COLO668 (cell line): ENCODE results near the gene BCL2.

Experiments used
- DNase-seq: peaks from one replicate; lab custom pipeline; 2025; ENCODE audit not compliant: unreplicated experiment; lab: John Stamatoyannopoulos, UW

Gene BCL2

DNA sequence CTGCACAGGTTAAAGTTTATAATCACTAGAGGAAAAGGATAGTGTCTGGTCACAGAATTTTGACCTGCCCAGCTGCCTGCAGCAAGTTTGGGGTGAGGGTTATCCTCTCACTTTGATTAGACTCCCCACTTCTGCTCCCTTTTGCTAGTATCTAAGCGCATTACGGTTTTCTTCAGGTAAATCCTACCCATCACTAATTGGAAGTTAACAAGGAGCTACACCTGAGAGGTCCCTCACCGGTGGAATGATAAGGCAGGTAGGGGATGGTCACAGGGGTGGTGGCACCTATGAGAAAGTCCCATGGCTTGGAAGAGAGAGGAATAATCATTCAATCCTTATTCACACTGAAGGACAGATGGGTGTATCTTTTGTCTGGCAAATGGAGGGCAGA, 7.6 kb downstream of the BCL2 start:
- no peak for DNase-seq

DNA sequence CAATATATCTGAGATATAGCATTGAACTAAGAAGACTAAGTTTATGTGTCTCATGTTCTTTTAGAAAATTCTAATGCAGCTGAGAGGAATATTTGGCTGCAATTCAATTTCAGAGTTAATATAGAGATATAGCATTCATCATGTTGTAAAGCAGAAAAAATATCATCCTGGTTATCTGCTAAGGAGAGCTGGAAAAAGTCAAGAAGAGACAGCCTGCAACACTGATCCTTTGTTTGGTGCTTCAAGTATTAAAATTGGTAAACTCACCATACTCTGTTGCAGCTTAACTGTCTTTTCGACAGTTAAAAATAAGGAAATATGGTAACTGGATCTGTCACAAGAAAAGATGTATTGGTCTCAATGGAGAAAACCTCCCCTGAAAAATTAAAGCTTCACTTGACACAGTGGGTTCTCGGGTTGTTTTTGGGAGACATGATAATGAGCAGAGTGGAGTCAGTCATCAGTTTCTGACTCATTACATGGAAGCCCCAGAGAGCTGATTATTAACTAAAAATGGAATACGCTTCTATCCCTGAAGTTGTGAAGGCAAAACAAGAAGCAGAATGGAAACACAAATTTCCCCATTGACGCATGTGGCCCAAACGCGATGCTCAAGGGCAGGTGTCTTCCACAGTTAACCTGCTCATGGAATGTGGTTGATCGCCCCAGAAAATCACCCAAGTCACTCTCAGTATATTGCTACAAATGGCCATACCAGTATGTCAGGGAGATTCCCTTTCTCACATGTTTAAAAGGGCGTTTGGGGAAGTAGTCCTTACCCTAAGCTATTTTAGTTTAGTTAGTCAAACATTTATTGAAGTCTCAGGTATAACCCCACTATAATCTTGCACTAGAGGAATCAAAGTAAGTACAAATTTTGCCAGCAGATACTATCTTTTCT, 8.2 kb downstream of the BCL2 start:
- no peak for DNase-seq

DNA sequence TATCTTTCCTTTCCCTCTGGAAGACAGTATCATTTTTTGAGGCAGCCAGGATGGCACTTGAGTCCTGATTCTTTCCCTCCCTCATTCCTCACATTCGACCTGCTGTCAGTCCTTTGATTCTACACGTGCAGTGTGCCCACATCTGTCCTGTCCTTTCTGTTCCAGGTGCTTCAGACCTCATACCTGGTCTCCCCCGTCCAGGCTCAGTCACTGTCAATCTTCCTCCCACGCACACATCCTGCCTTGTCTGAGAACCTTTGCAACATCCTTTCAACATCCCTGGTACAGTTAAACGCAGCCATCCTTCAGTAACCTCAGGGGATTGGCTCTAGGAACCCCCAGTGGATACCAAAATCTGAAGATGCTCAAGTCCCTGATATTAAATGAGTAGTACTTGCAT, 10.1 kb downstream of the BCL2 start:
- no peak for DNase-seq

DNA sequence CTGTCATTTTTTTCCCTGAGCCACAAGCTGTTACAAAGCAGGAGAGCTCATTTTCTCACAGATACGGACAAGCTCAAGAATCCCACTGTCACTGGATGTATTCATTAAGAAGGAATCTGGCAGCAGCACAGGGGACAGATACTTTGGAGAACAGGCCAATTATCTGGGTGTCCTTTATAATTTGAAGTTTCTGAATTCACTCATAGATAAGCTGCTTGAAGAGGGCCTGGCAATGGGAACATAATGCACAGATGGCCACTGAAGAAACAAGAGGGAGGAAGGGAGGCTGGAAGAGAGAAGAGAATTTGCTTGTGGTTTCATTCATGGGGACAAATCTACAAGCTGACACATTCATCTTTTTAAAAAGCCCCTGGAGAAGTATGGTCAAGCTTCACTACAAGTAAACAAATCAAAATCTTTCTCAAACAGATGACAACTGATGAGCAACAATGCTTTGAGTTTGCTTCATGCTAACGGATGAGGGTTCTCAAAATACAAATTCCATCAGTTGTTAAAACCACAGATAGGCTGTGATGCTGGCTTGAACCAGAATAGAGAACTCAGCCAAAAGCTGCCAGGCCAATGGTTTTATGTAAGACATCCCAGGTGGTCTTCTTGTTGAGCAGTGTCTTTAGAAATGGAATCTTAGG, 11.9 kb downstream of the BCL2 start:
- no peak for DNase-seq

DNA sequence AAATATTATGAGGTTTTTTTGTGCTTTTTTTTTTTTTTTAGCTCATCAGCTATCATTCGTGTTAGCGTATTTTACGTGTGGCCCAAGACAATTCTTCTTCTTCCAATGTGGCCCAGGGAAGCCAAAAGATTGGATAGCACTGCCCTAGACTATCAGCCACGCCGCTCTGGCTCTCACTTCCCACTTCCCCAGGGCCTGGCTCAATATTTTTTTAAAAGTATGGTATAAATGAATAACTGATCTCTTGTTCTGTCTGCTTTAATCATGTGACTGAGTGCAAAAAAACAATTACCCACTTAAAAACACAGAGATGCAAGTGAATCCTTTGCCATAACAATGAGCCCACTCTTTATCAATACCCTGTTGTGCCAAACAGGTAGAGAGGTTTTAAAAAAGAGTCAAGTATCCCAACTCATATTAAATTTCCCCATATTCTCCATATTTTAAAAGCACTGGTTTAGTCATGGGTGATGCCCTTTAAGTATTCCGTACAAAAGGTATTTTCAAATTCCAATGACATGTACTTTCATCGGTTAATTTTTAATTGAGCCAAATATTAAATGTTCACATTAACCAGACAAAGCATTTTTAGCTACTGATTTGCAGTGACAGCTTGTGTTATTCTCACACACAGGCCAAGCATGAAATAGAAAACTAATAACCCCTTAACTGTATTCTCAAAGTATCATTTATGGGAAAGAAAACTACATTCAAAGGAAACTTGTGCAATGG, 12.6 kb downstream of the BCL2 start:
- DNase-seq = no peak

DNA sequence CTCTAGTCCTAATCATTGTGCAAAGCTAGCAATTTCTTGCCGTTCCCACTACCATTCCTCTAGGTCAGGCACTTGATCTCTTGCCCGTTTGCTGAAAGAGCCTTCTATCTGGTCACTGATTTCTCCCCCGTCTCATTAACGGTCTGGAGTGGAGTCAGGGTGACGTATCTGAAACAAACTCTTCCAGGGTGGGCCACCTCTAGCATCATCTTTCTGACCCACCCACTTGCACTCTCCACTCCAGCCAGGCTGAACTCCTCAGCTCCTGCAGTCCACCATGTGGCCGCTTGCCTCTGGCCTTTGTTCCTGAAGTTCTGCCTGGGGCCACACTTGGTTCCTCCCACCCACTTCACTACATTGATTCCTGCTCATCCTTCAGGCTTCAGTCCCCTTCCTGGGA, 13.3 kb downstream of the BCL2 start:
- DNase-seq = no peak

DNA sequence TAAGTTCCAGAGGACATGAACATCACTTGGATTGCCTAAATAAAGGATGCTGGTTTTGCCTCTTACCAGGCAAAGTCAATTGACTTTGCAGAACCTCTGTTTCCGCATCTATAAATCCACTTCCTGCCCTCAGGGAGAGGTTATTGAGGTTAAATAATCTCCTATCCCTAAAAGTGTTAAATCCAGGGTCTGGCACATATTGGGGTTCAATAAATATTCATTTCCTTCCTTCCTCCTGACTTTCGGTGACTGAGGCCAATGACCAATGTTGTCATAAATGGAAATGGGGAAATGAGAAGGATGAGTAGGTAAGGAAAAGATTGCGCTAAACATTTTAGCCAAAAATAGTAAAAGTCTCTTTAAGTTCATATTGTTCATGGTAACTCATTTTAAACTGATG, 16.0 kb downstream of the BCL2 start:
- DNase-seq = no peak

DNA sequence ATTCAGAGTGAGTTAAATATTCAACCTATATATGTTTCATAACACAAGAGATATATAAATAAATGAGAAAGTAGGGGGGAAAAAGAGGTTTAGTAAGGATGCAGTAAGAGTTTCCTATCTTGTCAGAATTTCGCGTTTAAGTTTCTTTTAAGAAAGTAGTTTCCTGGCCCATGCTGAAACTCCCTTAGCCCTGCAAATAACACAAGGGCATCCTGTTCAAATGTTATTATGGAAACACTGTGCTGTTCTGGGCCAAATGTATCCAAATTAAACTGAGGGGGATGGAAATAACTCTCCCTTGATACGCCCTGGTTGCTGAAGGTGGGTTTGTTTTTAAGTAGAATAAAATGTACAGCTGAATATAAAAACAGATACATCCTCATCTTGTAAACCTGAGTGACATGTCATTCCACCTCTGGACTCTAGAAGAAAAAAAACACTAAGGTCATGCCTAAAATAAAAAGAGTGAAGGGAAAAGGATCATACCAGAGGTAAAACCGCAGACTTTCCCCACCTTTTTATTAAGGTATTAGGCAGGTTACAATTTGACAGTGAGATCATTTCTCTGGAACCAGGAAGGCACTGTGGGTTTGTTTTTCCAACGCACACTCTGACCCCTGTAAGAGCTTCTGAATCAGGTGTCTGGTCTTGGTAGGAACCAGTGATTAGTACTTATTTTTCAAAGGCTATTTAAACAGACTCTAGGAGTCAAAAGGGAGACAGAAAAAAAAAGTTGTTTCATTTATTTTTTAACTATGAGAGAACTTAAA, 16.7 kb downstream of the BCL2 start:
- DNase-seq = no peak

DNA sequence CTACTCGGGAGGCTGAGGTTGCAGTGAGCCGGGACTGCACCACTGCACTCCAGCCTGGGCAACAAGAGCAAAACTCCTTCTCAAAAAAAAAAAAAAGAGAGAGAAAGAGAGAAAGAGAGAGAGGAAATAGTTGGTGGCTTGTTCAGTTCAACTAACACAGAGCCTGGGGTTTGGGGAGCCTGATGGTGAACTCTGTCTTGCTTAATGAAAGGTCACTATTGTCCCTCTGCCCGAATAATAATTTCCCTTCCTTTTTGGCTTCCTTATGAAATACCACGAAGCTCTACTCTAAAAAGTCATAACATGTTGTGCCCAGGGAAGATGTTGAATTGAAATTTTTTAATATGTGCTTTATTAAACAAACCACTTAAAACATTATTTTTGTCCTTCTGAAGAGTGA, 17.3 kb downstream of the BCL2 start:
- DNase-seq = no peak

DNA sequence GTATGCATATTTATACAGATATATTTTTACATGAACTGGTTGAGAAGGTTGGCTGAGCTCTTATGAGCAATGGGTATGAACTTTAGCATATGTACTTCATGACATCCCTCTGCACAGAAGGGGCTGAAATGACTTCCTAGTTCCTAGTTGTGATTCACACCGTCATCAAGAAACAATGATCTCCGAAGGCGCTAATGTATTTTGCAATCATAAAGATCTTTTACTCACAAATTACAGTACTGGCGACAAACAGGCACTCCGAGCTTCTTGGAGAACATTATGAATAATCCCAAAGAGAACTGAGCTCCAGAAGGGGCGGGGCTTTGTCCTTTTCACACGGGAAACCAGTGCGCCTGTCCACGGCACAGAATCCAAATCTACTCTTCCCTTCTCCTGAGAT, 18.1 kb downstream of the BCL2 start:
- DNase-seq = no peak

DNA sequence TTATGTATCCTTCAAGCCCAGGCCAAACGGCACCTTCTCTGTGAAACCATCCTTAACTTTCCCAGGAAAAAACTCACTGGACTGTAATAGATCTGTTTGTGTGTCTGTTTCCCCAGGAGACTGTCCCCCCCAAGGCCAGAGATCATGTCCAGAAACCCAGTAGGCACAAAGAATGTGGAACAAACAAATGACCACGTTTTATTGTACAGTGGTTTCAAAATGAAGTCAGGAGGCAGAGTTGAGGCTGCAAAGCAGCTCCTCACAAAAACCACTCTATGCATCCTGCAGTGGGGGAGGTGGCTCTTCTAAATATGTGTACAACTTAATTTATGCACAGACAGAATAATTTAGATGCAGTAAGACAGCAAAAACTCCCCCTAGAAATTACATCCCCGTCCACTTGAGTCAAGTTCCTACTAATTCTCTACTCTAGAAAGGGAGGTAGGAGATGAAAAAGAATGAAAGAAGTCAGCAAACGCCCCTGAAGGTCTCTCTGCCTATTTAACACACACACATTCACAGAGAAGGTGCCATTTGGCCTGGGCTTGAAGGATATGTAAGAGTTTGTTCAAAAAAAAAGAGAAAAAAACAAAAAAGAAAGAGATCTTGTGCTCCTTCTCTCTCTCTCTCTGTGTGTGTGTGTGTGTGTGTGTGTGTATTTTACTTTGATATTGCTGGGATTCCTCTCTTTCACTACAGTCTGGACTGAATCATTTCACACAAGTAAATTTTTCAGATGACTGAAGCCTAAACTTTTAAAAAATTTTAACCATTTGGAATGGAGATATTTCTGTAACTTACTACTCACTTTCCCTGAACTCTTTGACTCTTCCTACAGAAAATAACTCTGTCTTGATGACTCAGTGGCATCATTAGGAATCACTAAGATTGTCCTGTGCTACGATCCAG, 19.5 kb downstream of the BCL2 start:
- DNase-seq = no peak

DNA sequence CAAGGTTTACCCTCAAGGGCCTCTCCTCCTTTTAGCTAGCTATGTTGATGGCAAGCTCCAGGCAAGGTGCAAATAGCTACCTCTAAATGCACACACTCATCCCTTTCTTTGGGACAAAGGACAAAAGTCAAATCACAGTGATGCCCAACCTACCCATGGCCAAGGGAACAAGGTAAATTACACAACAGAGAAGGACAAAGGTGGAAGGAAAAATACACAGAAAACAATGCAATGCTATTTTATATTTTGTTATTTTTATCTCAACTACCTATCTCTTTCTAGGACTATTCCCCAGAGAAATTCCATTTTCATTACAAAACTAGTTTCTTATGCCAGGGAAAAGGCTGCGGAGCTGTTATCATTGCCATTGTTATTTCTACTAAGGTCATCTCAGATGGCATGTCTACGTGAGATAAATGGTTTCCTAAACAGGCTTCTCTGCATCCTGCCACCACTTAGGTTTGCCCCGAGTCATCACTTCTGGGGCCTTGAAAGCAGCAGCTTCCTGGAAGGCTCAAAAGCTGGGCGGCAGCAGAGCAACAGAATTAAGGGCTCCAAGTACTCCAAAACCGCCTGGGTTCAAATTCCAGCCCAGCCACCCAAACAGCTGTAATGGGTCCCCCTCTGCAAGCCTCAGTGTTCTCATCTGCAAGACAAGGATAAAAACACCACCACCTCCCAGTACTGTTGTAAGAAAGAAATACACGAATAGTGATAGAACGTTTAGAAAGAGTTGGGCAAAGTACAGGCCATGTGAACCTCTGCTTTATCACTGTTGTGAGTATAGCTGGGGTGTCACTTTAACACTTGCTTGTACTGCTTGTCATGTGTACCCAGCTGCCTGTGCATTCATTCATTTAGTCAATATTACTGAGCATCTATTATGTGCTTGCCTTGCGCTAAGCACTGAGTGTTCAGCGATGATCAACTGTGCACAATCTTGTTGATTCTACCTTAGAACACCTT, 20.9 kb downstream of the BCL2 start:
- DNase-seq = no peak

DNA sequence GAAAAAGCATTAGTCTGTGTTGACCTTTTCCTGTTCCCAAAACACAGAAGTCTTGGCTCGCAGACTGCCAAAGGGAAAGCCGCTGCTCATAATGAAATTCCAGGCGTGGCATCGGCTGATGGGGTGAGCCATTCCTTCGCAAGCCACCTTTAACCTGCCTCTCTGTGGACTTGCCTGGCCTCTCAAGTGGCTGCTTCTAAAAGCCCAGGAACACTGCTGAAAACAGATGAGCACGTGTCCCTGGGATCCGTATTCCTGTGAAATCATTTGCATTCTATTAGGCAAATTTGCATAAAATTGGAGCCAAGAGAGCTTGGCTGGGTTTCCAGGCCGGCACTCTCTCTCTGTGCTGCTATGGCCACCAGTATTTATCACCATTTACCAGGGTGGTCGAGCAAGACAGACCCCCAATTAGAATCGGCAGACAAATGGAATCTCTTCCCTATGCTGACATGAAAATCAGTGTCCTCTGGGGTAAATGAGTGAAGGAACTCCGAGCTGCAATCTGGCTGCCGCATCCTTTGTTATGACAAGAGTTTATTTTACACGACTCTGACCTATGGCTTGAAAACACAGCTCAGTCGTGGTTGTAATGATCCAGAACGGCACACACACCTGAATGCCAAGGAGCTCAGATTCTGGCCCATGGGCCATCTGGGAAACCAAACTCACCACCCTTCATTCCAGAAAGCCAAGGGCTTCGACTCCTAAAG, 21.7 kb downstream of the BCL2 start:
- DNase-seq = no peak

DNA sequence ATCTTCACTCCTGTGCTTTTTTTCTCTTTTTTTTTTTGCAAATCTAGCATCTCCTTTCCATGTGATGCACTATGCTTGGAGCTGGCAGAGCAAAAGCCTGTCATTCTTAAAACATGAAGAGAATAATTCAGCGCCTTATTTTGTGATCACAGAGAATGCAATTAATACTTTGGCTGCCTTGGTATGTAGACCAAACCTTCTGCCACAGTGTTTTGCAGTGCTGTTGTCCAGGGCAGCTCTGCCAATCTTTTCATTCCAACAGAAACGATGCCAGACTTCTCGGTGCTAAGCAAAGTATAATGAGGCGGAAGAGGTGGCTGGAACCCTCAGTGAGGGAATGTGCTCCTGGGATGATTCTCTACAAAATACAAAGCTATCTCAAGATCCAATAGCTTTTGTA, 25.6 kb downstream of the BCL2 start:
- DNase-seq = no peak

DNA sequence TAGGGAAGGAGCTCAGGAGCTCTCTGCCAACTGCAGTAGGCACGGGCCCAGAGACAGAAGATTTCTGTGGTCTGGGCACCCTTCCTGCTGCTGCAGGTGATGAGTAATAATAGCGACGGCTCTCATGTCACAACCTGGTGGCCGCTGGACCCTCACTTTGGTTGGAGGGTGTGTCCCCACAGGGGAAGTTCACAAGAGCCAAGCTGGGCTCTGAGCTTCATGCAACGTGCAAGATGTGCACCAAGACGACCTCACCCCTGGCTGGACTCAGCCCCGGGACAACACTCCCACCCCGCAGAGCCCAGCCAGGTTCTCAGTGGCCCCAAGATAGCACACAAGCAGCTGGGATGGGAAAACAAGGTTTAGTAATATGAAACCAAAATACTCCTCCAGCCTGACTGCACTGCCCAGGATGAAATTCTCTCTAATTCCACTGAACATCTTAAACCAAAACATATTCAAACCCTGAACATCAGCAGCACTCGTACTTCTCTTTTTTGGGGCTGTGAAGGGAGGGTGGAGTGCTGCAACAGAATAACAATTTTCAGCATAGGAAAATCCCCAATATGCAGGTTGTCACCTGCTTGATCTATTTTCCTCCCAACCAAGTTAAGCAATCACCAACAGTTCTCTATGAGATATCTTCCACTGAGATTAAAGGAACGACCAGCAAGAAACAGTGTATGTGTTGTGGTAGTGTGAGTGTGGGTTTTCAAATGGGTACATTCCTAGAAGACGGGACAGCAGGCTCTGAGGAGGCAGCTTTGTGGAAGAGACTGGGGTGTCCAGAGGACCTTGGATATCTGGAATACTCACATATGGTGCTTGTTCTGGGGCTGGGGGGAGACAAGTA, 26.5 kb downstream of the BCL2 start:
- no peak for DNase-seq

DNA sequence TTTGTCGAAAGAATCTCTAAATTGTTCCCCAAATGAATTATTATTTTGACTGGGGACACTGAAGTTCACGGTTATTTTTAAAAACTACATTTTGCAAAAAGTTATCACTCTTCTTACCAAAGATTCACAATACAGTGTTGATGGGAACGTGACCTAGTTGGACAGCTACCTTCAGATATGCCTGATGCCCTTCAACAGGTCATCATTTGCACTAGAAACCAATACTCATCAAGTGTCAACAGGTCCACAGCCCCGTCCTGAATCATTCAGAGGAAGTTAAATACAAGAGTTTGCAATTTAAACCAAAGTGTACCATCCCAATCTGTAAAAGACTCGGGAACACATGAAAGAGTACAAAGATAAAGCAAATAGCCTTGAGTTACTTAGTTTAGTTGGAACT, 28.3 kb downstream of the BCL2 start:
- DNase-seq = no peak

DNA sequence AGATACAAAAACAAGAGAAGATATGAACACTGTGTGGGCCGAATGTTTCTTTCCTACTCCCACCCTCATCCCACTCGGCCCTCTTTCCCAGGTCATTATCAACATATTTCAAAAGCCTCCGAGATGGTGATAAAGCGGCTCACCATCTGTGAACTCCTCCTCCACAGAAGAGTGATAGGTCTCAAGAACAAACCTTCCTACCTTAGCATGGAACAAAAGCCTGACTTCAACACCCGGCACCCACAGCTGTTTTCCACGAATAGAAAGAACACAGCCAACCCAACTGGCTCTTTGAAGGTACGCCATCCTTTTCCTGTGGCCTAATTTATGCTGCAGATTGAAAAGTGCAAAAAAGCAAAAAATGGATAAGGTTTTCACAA, 28.8 kb downstream of the BCL2 start:
- no peak for DNase-seq
